Tibial nerve (tissue), 3 donors: ENCODE measurements around the gene ASTN2.

Source experiments
- POLR2A ChIP-seq, 2 donors: fragments of 450-650 bp; IDR thresholded peaks; one replicate each; pipeline ENCODE4 v1.6.1; 2017; ENCODE audit warnings: antibody characterized with exemption in 2 of 2, mild to moderate bottlenecking in 2 of 2, moderate library complexity in 2 of 2
- TF ChIP-seq, protein P1 (sequence below), 5 experiments: fragments of 200-600 bp in 3 of 5; fragments of 450-650 bp in 2 of 5; sonication (generic) in 3 of 5; IDR thresholded peaks; one replicate each; pipeline ENCODE4 v1.5.1; 2016 to 2019; ENCODE audit warnings: antibody characterized with exemption in 5 of 5, mild to moderate bottlenecking in 3 of 5, moderate library complexity in 2 of 5

DNA sequence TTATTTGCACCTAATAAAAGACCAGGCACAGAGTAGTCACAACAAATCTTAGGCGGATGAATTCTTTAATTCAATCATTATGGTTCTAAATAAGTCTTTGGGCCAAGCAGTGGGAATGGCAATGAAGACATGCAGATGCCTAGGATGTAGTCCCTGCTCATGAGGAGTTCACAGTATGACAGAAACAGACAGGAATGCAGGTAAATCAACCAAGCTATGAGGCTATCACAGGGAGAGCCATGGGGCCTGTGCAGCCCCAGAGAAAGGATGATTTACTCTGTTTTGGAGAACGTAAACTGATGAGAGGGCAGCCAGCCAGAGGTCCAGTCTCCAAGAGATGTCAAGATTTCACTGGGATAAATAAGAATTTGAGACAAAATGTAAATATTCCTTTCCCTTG, 598.4 kb downstream of the ASTN2 start:
- no peak for TF ChIP-seq POLR2A (IDR thresholded peaks at IDR 0.05)
- TF ChIP-seq, protein P1, sequence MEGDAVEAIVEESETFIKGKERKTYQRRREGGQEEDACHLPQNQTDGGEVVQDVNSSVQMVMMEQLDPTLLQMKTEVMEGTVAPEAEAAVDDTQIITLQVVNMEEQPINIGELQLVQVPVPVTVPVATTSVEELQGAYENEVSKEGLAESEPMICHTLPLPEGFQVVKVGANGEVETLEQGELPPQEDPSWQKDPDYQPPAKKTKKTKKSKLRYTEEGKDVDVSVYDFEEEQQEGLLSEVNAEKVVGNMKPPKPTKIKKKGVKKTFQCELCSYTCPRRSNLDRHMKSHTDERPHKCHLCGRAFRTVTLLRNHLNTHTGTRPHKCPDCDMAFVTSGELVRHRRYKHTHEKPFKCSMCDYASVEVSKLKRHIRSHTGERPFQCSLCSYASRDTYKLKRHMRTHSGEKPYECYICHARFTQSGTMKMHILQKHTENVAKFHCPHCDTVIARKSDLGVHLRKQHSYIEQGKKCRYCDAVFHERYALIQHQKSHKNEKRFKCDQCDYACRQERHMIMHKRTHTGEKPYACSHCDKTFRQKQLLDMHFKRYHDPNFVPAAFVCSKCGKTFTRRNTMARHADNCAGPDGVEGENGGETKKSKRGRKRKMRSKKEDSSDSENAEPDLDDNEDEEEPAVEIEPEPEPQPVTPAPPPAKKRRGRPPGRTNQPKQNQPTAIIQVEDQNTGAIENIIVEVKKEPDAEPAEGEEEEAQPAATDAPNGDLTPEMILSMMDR (IDR thresholded peaks at IDR 0.05), result no peak
